GM12873 (cell line): ENCODE results near the gene HASPIN.

Source experiments
- CTCF ChIP-seq: IDR thresholded peaks from 2 replicates; pipeline ENCODE4 v1.5.1; 2012; ENCODE audit warnings: low read depth, mild to moderate bottlenecking, moderate library complexity, low read length, control low read depth; ENCODE audit not compliant: insufficient read depth; ENCODE audit errors: missing control alignments

Gene HASPIN

GRCh38 chr17:3681565-3681964 is 42.1 kb upstream of the HASPIN start:
- no peak for TF ChIP-seq CTCF

GRCh38 chr17:3682033-3682432 is 41.7 kb upstream of the HASPIN start:
- TF ChIP-seq CTCF: no peak

- peak; percentile 99 for TF ChIP-seq CTCF
Observed at GRCh38 chr17:3683054-3683511, 40.6 kb upstream of the HASPIN start.

GRCh38 chr17:3685174-3685573 is 38.5 kb upstream of the HASPIN start:
- TF ChIP-seq CTCF: no peak

- no peak for TF ChIP-seq CTCF
Observed at GRCh38 chr17:3688027-3688553, 35.6 kb upstream of the HASPIN start.

GRCh38 chr17:3688852-3689261 is 34.8 kb upstream of the HASPIN start:
- TF ChIP-seq CTCF: no peak

GRCh38 chr17:3689262-3690093 is 34.2 kb upstream of the HASPIN start:
- TF ChIP-seq CTCF: no peak
